Activated CD8-positive, alpha-beta memory T cell treated with anti-CD3 and anti-CD28 coated beads, Interleukin-2, amount 10 ng/mL, durations not matched to agents 7 days and 5 days (primary cell): ENCODE measurements around the gene PPP2R2D. TPM values are rescaled to one million over a fixed set of nuclear protein-coding genes. Genes with fewer than 3 reads are reported as not detected.

Experiments
- total RNA-seq, 2 experiments: library from RNA; stranded (reverse); gene quantifications; one replicate each; pipeline ENCODE4 v1.2.3, GENCODE V29; 2021

The PPP2R2D gene
- total RNA-seq, 2 experiments from 2014 or later, result 36.0 to 41.9 TPM

Other genes with a start within 250 kb of the PPP2R2D start
- 10 to 100 TPM; 21.9 to 39.2 TPM for gene BNIP3, start 80.9 kb downstream of the PPP2R2D start, total RNA-seq
- gene JAKMIP3, start 164.9 kb downstream of the PPP2R2D start, total RNA-seq, result under 1 TPM; 0.19 to 0.38 TPM